Neural progenitor cell (in vitro differentiated cells): ENCODE results near the gene TMEM87B.

ENCODE experiments used
- EZH2 ChIP-seq: fragments of 200-600 bp; sonication (generic); IDR thresholded peaks from 2 replicates; pipeline ENCODE4 v1.6.1; 2017; ENCODE audit warnings: antibody characterized with exemption, mild to moderate bottlenecking, moderate library complexity
- TF ChIP-seq, protein P1 (sequence below): fragments of 200-600 bp; sonication (generic); IDR thresholded peaks from 2 replicates; pipeline ENCODE4 v1.5.1; 2017; ENCODE audit warnings: antibody characterized with exemption, mild to moderate bottlenecking

DNA sequence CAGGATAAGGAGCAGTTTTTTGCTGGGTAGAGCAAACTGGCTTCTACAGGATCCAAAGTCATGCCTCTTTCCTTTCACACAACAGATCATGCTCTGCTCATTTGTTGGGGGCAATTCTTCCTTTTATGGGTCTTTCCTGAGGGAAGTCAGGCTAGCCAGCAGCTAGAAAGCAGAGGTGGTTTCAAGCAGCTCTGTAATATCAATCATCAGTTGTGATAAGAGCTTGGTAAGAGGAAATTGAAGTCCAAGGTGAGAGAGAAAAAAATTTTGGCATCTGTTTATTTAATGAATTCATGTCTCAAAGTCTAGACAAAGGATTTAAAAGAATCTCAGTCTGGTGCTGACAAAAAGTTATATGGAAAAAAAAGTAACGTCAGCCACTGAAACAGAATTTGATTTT is 6.2 kb downstream of the TMEM87B start:
- TF ChIP-seq, protein P1, sequence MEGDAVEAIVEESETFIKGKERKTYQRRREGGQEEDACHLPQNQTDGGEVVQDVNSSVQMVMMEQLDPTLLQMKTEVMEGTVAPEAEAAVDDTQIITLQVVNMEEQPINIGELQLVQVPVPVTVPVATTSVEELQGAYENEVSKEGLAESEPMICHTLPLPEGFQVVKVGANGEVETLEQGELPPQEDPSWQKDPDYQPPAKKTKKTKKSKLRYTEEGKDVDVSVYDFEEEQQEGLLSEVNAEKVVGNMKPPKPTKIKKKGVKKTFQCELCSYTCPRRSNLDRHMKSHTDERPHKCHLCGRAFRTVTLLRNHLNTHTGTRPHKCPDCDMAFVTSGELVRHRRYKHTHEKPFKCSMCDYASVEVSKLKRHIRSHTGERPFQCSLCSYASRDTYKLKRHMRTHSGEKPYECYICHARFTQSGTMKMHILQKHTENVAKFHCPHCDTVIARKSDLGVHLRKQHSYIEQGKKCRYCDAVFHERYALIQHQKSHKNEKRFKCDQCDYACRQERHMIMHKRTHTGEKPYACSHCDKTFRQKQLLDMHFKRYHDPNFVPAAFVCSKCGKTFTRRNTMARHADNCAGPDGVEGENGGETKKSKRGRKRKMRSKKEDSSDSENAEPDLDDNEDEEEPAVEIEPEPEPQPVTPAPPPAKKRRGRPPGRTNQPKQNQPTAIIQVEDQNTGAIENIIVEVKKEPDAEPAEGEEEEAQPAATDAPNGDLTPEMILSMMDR: no peak
- no peak for TF ChIP-seq EZH2
